ENCODE data around the gene POU2AF1.

Gene POU2AF1

GRCh38 chr11:111358038-111359001 lies 20.8 kb downstream of the POU2AF1 start:
- ATAC-seq, result no peak

GRCh38 chr11:111357150-111358037 lies 21.7 kb downstream of the POU2AF1 start:
- ATAC-seq, result no peak
- no peak for TF ChIP-seq OSR1 (CRISPR knock-in tag; IDR thresholded peaks at IDR 0.05)
- no peak for TF ChIP-seq PPARA (CRISPR knock-in tag; IDR thresholded peaks at IDR 0.05; ENCODE audit: borderline replicate concordance)
- no peak for TF ChIP-seq ZNF70 (CRISPR knock-in tag; IDR thresholded peaks at IDR 0.05)
- no peak for TF ChIP-seq ZC3H10 (CRISPR knock-in tag; IDR thresholded peaks at IDR 0.05)
- TF ChIP-seq RARB (CRISPR knock-in tag; IDR thresholded peaks at IDR 0.05), result no peak
- no peak for TF ChIP-seq ESRRG (CRISPR knock-in tag; IDR thresholded peaks at IDR 0.05)
- TF ChIP-seq SNAI2 (CRISPR knock-in tag; IDR thresholded peaks at IDR 0.05), result no peak
- no peak for TF ChIP-seq BACH2 (CRISPR knock-in tag; IDR thresholded peaks at IDR 0.05; ENCODE audit: borderline replicate concordance)
- no peak for TF ChIP-seq ZNF8 (CRISPR knock-in tag; IDR thresholded peaks at IDR 0.05)
- no peak for TF ChIP-seq GLIS3 (CRISPR knock-in tag; IDR thresholded peaks at IDR 0.05)
- no peak for TF ChIP-seq ARNTL (CRISPR knock-in tag; IDR thresholded peaks at IDR 0.05; ENCODE audit: borderline replicate concordance, low read depth)

More at GRCh38 chr11:111358038-111359001, 20.8 kb downstream of the POU2AF1 start:
- no peak for TF ChIP-seq TSHZ2 (CRISPR knock-in tag; IDR thresholded peaks at IDR 0.05)
- TF ChIP-seq POU6F1 (CRISPR knock-in tag; IDR thresholded peaks at IDR 0.05; ENCODE audit: borderline replicate concordance, low read depth), result no peak
- no peak for TF ChIP-seq ZNF70 (CRISPR knock-in tag; IDR thresholded peaks at IDR 0.05)
- TF ChIP-seq ZNF8 (CRISPR knock-in tag; IDR thresholded peaks at IDR 0.05), result no peak
- TF ChIP-seq ARNTL (CRISPR knock-in tag; IDR thresholded peaks at IDR 0.05; ENCODE audit: borderline replicate concordance, low read depth), result no peak
- TF ChIP-seq TCF4 (CRISPR knock-in tag; IDR thresholded peaks at IDR 0.05; ENCODE audit: borderline replicate concordance), result no peak
- no peak for TF ChIP-seq CSRNP3 (CRISPR knock-in tag; IDR thresholded peaks at IDR 0.05)
- TF ChIP-seq OSR1 (CRISPR knock-in tag; IDR thresholded peaks at IDR 0.05), result no peak
- no peak for TF ChIP-seq ZC3H10 (CRISPR knock-in tag; IDR thresholded peaks at IDR 0.05)
- TF ChIP-seq ZFP30 (CRISPR knock-in tag; IDR thresholded peaks at IDR 0.05), result no peak
- no peak for TF ChIP-seq ZNF565 (CRISPR knock-in tag; conservative IDR thresholded peaks at IDR 0.05; ENCODE audit: low read depth)
- TF ChIP-seq CSDC2 (CRISPR knock-in tag; IDR thresholded peaks at IDR 0.05), result no peak
- TF ChIP-seq BACH2 (CRISPR knock-in tag; IDR thresholded peaks at IDR 0.05; ENCODE audit: borderline replicate concordance), result no peak
- TF ChIP-seq ISL1 (CRISPR knock-in tag; IDR thresholded peaks at IDR 0.05), result no peak
- no peak for TF ChIP-seq SNAI2 (CRISPR knock-in tag; IDR thresholded peaks at IDR 0.05)
- no peak for TF ChIP-seq PPARA (CRISPR knock-in tag; IDR thresholded peaks at IDR 0.05; ENCODE audit: borderline replicate concordance)
- no peak for TF ChIP-seq PATZ1 (CRISPR knock-in tag; IDR thresholded peaks at IDR 0.05; ENCODE audit: borderline replicate concordance)
- no peak for TF ChIP-seq ZFP3 (CRISPR knock-in tag; IDR thresholded peaks at IDR 0.05)

Measured in SK-N-SH treated with all-trans-retinoic acid at 6 μM for 48 hours (cell line).